Dermis blood vessel endothelial cell (primary cell): Measurements from ENCODE around the gene POLR2E. TPM values are rescaled to one million over a fixed set of nuclear protein-coding genes. Genes with fewer than 3 reads are reported as not detected.
A peak's percentile ranks its signal among the peaks of the same experiment; 100 is the strongest.

Experiments
- DNase-seq: peaks from one replicate; pipeline ENCODE4 v3.0.0; 2010
- total RNA-seq: library from RNA; depleted of rRNA; stranded (reverse); fragments of >200 nt; gene quantifications from 2 replicates; pipeline ENCODE4 v1.2.3, GENCODE V29; 2014

The POLR2E gene
- total RNA-seq, 1 donor from 2014 or later = 71.5 TPM

GRCh38 chr19:1109697-1110671, 14.8 kb upstream of the POLR2E start:
- no peak for DNase-seq

GRCh38 chr19:1109032-1109551, 13.9 kb upstream of the POLR2E start:
- DNase-seq = no peak

- no peak for DNase-seq
Measured at GRCh38 chr19:1108291-1109031, 13.3 kb upstream of the POLR2E start.

GRCh38 chr19:1107661-1108261, 12.6 kb upstream of the POLR2E start:
- DNase-seq = no peak

- DNase-seq = peak; percentile 46
Measured at GRCh38 chr19:1106841-1107660, 11.9 kb upstream of the POLR2E start.

- DNase-seq = no peak
Measured at GRCh38 chr19:1105873-1106840, 11.0 kb upstream of the POLR2E start.

GRCh38 chr19:1105008-1105872, 10.1 kb upstream of the POLR2E start:
- DNase-seq = peak; percentile 59

- DNase-seq = peak; percentile 79
Measured at GRCh38 chr19:1104311-1105007, 9.3 kb upstream of the POLR2E start.

GRCh38 chr19:1103708-1104310, 8.6 kb upstream of the POLR2E start, which contains the start of gene GPX4:
Gene GPX4, plus strand, starts transcription at chr19:1103994. Its CDS starts 50 bp downstream, at chr19:1104044.
- DNase-seq = peak; percentile 100

GRCh38 chr19:1103132-1103707, 8.0 kb upstream of the POLR2E start:
- DNase-seq = no peak

GRCh38 chr19:1102407-1103131, 7.4 kb upstream of the POLR2E start:
- peak; percentile 95 for DNase-seq

GRCh38 chr19:1101337-1101698, 6.1 kb upstream of the POLR2E start:
- DNase-seq = no peak

- no peak for DNase-seq
Measured at GRCh38 chr19:1098177-1099051, 3.2 kb upstream of the POLR2E start.

- no peak for DNase-seq
Measured at GRCh38 chr19:1097810-1098176, 2.6 kb upstream of the POLR2E start.

GRCh38 chr19:1094655-1094977, 559 bp downstream of the POLR2E start:
- no peak for DNase-seq

- no peak for DNase-seq
Measured at GRCh38 chr19:1093811-1094553, 1.2 kb downstream of the POLR2E start.
